GM12878 (cell line): ENCODE measurements around the gene NCAPH2. TPM values are rescaled to one million over a fixed set of nuclear protein-coding genes. Genes with fewer than 3 reads are reported as not detected.

ENCODE experiments used
- DPF2 ChIP-seq: fragments of 450-650 bp; IDR thresholded peaks from 2 replicates; pipeline ENCODE4 v1.6.1; 2017; ENCODE audit warnings: mild to moderate bottlenecking
- IRF5 ChIP-seq: fragments of 450-650 bp; IDR thresholded peaks from 2 replicates; pipeline ENCODE4 v1.6.1; 2017; ENCODE audit warnings: borderline replicate concordance
- PKNOX1 ChIP-seq: fragments of 450-650 bp; IDR thresholded peaks from 2 replicates; pipeline ENCODE4 v1.6.1; 2016; ENCODE audit warnings: mild to moderate bottlenecking
- POLR2A ChIP-seq: IDR thresholded peaks from 2 replicates; pipeline ENCODE4 v1.6.1; 2011; ENCODE audit warnings: low read depth, mild to moderate bottlenecking, low read length
- RELA ChIP-seq: fragments of 450-650 bp; IDR thresholded peaks from 2 replicates; pipeline ENCODE4 v1.8.0; 2014; ENCODE audit warnings: borderline replicate concordance; ENCODE audit not compliant: partially characterized antibody
- SMAD1 ChIP-seq: fragments of 450-650 bp; IDR thresholded peaks from 2 replicates; pipeline ENCODE4 v1.6.1; 2018; ENCODE audit warnings: mild to moderate bottlenecking, low read depth; ENCODE audit not compliant: partially characterized antibody
- YY1 ChIP-seq: IDR thresholded peaks from 2 replicates; pipeline ENCODE4 v1.6.1; 2011; ENCODE audit warnings: low read depth, mild to moderate bottlenecking, low read length
- polyA plus RNA-seq, 11 experiments: library from polyadenylated mRNA; depleted of rRNA in 4 of 11; unstranded in 6 of 11; stranded (reverse) in 5 of 11; fragments of >200 nt; fragmentation: Nextera tagmentation in 4 of 11; fragmentation: Illumina TruSeq in 1 of 11; extraction: Ambion mirVana in 4 of 11; extraction: Trizol in 1 of 11; gene quantifications; 1 replicate in 1 of 11; 2 replicates in 10 of 11; pipeline versions ENCODE4 v1.2.1 to v1.2.3, GENCODE V29; 2011 to 2016; ENCODE audit warnings: inconsistent platforms in 2 of 11, missing spikeins in 2 of 11, low read depth in 1 of 11
- total RNA-seq, 4 experiments: library from RNA; depleted of rRNA in 3 of 4; stranded (reverse); fragments of >200 nt in 3 of 4; fragmentation: Illumina TruSeq in 1 of 4; extraction: Trizol in 1 of 4; gene quantifications; 2 replicates each; pipeline versions ENCODE4 v1.2.1 to v1.2.3, GENCODE V29; 2013 to 2021
- TF ChIP-seq, protein P1 (sequence below): IDR thresholded peaks from 2 replicates; pipeline ENCODE4 v1.6.1; 2012; ENCODE audit warnings: low read depth, low read length, improper control_type of control experiment

NCAPH2 gene
- total and polyA plus RNA-seq, 10 of the 15 experiments (the other 5 are each of a cell fraction or from before 2014, with no cell fraction given): 5.0 to 110 (median 59.9) TPM

- TF ChIP-seq IRF5 (no peak), SMAD1 (no peak), PKNOX1 (peak; percentile 8; the same call in 1 of the 2 replicates), DPF2 (no peak), POLR2A (0 out of 2 replicates have a peak, but pooled peaks have one; percentile 37), YY1 (no peak), RELA (no peak)
- TF ChIP-seq, protein P1, sequence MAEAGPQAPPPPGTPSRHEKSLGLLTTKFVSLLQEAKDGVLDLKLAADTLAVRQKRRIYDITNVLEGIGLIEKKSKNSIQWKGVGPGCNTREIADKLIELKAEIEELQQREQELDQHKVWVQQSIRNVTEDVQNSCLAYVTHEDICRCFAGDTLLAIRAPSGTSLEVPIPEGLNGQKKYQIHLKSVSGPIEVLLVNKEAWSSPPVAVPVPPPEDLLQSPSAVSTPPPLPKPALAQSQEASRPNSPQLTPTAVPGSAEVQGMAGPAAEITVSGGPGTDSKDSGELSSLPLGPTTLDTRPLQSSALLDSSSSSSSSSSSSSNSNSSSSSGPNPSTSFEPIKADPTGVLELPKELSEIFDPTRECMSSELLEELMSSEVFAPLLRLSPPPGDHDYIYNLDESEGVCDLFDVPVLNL: no peak
Measured at GRCh38 chr22:50473088-50473487, 34.9 kb upstream of the NCAPH2 start (continued).
